ENCODE data around the gene IQCK. TPM values are rescaled to one million over a fixed set of nuclear protein-coding genes. Genes with fewer than 3 reads are reported as not detected.
"Not testable (repeated sequence)": the region's sequence is repeated elsewhere in the genome, so short reads cannot be mapped to it uniquely, and the experiment has no call there.

IQCK gene
- total and polyA plus RNA-seq, 2 donors (not counting 3 experiments of a cell fraction or from before 2014, with no cell fraction given): 17.2 to 18.1 TPM

DNA sequence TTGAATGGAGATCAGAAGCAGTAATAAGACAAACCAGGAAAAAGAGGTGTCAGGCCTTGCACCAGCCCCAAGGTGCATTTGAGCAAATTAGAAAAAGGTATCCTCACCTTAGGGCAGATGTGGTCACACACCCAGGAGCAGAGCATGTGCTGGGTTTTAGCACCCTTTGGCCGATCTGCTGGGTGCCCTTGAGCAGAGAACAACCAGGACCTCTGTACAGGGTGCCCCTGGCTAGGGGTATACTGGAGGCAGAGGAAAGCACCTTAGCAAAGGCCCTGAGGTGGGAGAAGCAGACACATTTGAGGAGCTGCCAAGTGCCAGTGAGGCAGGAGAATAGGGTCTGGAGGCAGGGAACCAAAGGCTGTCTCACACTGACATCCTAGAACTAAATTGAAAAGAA lies 67.0 kb downstream of the IQCK start:
- no peak overlapping the region for H3K27ac ChIP-seq (ENCODE audit: insufficient read depth, low read depth, low read length)
- dilution Hi-C loops (cut with MboI; ENCODE audit: extremely low pct_ligation_motif_present, low sequenced_read_pairs): no loop called here
- TF ChIP-seq GATA2 (IDR thresholded peaks at IDR 0.05; ENCODE audit: insufficient read depth, insufficient read length, low read depth, low read length): no peak
- H3K27me3 ChIP-seq (ENCODE audit: control insufficient read depth in 2 of 2, insufficient read depth in 2 of 2, low read length in 2 of 2): no peaks in the 10 kb centered on the region
- H3K9ac ChIP-seq (replicated peaks; ENCODE audit: extremely low read depth, insufficient read depth, low read length): no peak overlapping the region
- H4K20me1 ChIP-seq (replicated peaks; ENCODE audit: control insufficient read depth, extremely low read depth, insufficient read depth, low read length): no peaks in the 10 kb centered on the region
- no peaks in the 10 kb centered on the region for H3K4me1 ChIP-seq (ENCODE audit: control insufficient read depth, extremely low read depth, insufficient read depth, low read length)
- H3K36me3 ChIP-seq (ENCODE audit: control insufficient read depth in 2 of 2, extremely low read depth in 1 of 2, insufficient read depth in 2 of 2, low read length in 2 of 2): no peaks in the 10 kb centered on the region
- DNase-seq (ENCODE audit: low read depth, low spot score): no peak
- H3K4me3 ChIP-seq (replicated peaks in 1 of 3; ENCODE audit: insufficient read depth in 1 of 3, low read depth in 1 of 3, low read length in 3 of 3): no peak overlapping the region
- no peak for FAIRE-seq
- BruUV-seq (replicated peaks): no TSS peak
- no peaks in the 10 kb centered on the region for H3K9me3 ChIP-seq (replicated peaks; ENCODE audit: control insufficient read depth, insufficient read depth, low read length)
- no peaks in the 10 kb centered on the region for H3K9me1 ChIP-seq (replicated peaks; ENCODE audit: control insufficient read depth, extremely low read depth, insufficient read depth, low read length)
- H2AFZ ChIP-seq (ENCODE audit: low read depth, low read length): no peak overlapping the region
- ChIA-PET POLR2A (no interaction called here), CTCF (interaction anchor here (0.6 kb wide), 1 partner anchor 10 kb away, joined by 4 read pairs; no protein-coding TSS in a partner anchor)
- no peak overlapping the region for H3K4me2 ChIP-seq (ENCODE audit: insufficient read depth, low read length)
- intact Hi-C loops (cut with micrococcal nuclease): no loop called here
- no peaks in the 10 kb centered on the region for H3K79me2 ChIP-seq (ENCODE audit: control insufficient read depth, insufficient read depth, low read length)

DNA sequence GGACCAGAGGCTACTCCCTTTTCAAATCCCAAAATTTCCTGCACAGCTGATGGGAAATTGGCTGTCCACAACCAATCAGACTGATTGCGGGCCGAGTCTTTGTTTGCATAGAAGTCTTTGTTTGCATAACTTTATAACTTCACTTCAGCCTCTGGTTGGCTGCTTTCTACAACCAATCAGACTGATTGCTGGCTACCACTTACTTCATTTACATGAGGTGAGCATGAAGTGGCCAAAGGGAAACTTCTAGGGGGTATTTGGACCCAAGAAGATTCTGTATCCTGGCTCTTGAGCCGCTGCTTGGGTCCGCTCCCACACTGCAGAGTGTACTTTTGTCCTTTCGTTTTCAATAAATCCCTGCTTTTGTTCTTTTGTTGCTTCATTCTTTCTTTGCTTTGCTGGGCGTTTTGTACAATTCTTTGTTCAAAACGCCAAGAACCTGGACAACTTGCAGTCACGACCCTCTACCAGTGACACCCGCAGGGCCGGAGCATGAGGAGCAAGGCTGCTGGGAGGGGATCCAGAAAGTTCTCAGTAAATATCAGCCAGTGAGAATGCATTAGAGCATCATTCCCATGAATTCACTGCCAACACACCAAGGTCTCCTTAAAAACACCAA lies 67.5 kb downstream of the IQCK start:
- Histone ChIP-seq H3K9ac (replicated peaks; ENCODE audit: extremely low read depth, insufficient read depth, low read length) (no peak overlapping the region), H3K9me1 (replicated peaks; ENCODE audit: control insufficient read depth, extremely low read depth, insufficient read depth, low read length) (no peaks in the 10 kb centered on the region), H3K79me2 (ENCODE audit: control insufficient read depth, insufficient read depth, low read length) (no peaks in the 10 kb centered on the region), H3K4me1 (ENCODE audit: control insufficient read depth, extremely low read depth, insufficient read depth, low read length) (no peaks in the 10 kb centered on the region), H3K27ac (ENCODE audit: insufficient read depth, low read depth, low read length) (no peak overlapping the region), H3K9me3 (replicated peaks; ENCODE audit: control insufficient read depth, insufficient read depth, low read length) (no peaks in the 10 kb centered on the region), H3K36me3 (ENCODE audit: control insufficient read depth in 2 of 2, extremely low read depth in 1 of 2, insufficient read depth in 2 of 2, low read length in 2 of 2) (no peaks in the 10 kb centered on the region), H3K27me3 (ENCODE audit: control insufficient read depth in 2 of 2, insufficient read depth in 2 of 2, low read length in 2 of 2) (no peaks in the 10 kb centered on the region), H3K4me2 (ENCODE audit: insufficient read depth, low read length) (no peak overlapping the region), H4K20me1 (replicated peaks; ENCODE audit: control insufficient read depth, extremely low read depth, insufficient read depth, low read length) (no peaks in the 10 kb centered on the region), H2AFZ (ENCODE audit: low read depth, low read length) (no peak overlapping the region), H3K4me3 (replicated peaks in 1 of 3; ENCODE audit: insufficient read depth in 1 of 3, low read depth in 1 of 3, low read length in 3 of 3) (no peak overlapping the region)
- DNase-seq (ENCODE audit: low read depth, low spot score): no peak
- intact Hi-C loops (cut with micrococcal nuclease): no loop called here
- dilution Hi-C loops (cut with MboI; ENCODE audit: extremely low pct_ligation_motif_present, low sequenced_read_pairs): no loop called here
- ChIA-PET POLR2A (no interaction called here), CTCF (no interaction called here)
- no peak for TF ChIP-seq POLR2A (IDR thresholded peaks at IDR 0.05; ENCODE audit: low read depth, low read length)
- TF ChIP-seq EZH2 (IDR thresholded peaks at IDR 0.05; ENCODE audit: borderline replicate concordance, low read depth, low read length, severe bottlenecking): no peak
- TF ChIP-seq, protein P1, sequence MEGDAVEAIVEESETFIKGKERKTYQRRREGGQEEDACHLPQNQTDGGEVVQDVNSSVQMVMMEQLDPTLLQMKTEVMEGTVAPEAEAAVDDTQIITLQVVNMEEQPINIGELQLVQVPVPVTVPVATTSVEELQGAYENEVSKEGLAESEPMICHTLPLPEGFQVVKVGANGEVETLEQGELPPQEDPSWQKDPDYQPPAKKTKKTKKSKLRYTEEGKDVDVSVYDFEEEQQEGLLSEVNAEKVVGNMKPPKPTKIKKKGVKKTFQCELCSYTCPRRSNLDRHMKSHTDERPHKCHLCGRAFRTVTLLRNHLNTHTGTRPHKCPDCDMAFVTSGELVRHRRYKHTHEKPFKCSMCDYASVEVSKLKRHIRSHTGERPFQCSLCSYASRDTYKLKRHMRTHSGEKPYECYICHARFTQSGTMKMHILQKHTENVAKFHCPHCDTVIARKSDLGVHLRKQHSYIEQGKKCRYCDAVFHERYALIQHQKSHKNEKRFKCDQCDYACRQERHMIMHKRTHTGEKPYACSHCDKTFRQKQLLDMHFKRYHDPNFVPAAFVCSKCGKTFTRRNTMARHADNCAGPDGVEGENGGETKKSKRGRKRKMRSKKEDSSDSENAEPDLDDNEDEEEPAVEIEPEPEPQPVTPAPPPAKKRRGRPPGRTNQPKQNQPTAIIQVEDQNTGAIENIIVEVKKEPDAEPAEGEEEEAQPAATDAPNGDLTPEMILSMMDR (IDR thresholded peaks at IDR 0.05; ENCODE audit: extremely low read depth in 1 of 2, insufficient read depth in 1 of 2, low read depth in 1 of 2, low read length in 2 of 2): no peak
- TF ChIP-seq JUN (IDR thresholded peaks at IDR 0.05; ENCODE audit: borderline replicate concordance, insufficient read depth, insufficient read length, low read depth): no peak
- TF ChIP-seq MYC (IDR thresholded peaks at IDR 0.05; ENCODE audit: low read depth, low read length): no peak
- TF ChIP-seq GATA2 (IDR thresholded peaks at IDR 0.05; ENCODE audit: insufficient read depth, insufficient read length, low read depth, low read length): no peak
- no peak for TF ChIP-seq FOS (IDR thresholded peaks at IDR 0.05; ENCODE audit: borderline replicate concordance, insufficient read depth, low read length)
- no peak for FAIRE-seq
- no TSS peak for BruUV-seq (replicated peaks)

DNA sequence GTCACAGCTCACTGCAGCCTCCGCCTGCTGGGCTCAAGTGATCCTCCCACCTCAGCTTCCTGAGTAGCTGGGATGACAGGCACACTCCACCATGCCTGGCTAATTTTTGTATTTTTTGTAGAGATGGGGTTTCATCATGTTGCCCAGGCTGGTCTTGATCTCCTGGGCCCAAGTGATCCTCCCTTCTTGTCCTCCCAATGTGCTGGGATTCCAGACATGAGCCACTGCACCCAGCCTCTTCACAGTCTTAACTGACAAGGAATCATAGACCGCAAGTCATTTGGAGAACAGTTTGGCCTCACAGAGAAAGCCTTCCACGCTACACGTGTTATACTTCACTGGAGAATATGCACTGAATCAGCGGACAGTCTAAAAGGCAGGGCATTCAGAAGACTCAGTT lies 83.3 kb downstream of the IQCK start:
- H3K79me2 ChIP-seq (ENCODE audit: control insufficient read depth, insufficient read depth, low read length); H3K27ac ChIP-seq (ENCODE audit: insufficient read depth, low read depth, low read length); H3K9me3 ChIP-seq (replicated peaks; ENCODE audit: control insufficient read depth, insufficient read depth, low read length); H2AFZ ChIP-seq (ENCODE audit: low read depth, low read length); CTCF ChIA-PET; H3K9me1 ChIP-seq (replicated peaks; ENCODE audit: control insufficient read depth, extremely low read depth, insufficient read depth, low read length); H3K4me2 ChIP-seq (ENCODE audit: insufficient read depth, low read length); POLR2A ChIA-PET; H3K4me3 ChIP-seq (replicated peaks in 1 of 3; ENCODE audit: insufficient read depth in 1 of 3, low read depth in 1 of 3, low read length in 3 of 3); BruUV-seq (replicated peaks); intact Hi-C loops (cut with micrococcal nuclease); FAIRE-seq; H3K36me3 ChIP-seq (ENCODE audit: control insufficient read depth in 2 of 2, extremely low read depth in 1 of 2, insufficient read depth in 2 of 2, low read length in 2 of 2); H3K27me3 ChIP-seq (ENCODE audit: control insufficient read depth in 2 of 2, insufficient read depth in 2 of 2, low read length in 2 of 2); H3K9ac ChIP-seq (replicated peaks; ENCODE audit: extremely low read depth, insufficient read depth, low read length); dilution Hi-C loops (cut with MboI; ENCODE audit: extremely low pct_ligation_motif_present, low sequenced_read_pairs); H4K20me1 ChIP-seq (replicated peaks; ENCODE audit: control insufficient read depth, extremely low read depth, insufficient read depth, low read length); DNase-seq (ENCODE audit: low read depth, low spot score): not testable (repeated sequence)
- H3K4me1 ChIP-seq (ENCODE audit: control insufficient read depth, extremely low read depth, insufficient read depth, low read length): peaks cover 19% of the 10 kb centered on the region

Measured in endothelial cell of umbilical vein (primary cell).